ENCODE data around the gene FRMD4A.

FRMD4A gene

GRCh38 chr10:13989616-13990015 is 341.1 kb downstream of the FRMD4A start:
- no peak for TF ChIP-seq CTCF (IDR thresholded peaks at IDR 0.05; ENCODE audit: insufficient read depth, low read length, poor library complexity, severe bottlenecking)
- no peak for TF ChIP-seq EZH2phosphoT487 (conservative IDR thresholded peaks at IDR 0.05; ENCODE audit: low read length)
- no peaks in the 10 kb centered on the region for H3K27me3 ChIP-seq (ENCODE audit: low read length)
- no peaks in the 10 kb centered on the region for H4K20me1 ChIP-seq (ENCODE audit: low read depth, low read length)
- no peaks in the 10 kb centered on the region for H3K9me3 ChIP-seq (ENCODE audit: insufficient read depth, low read length)
- H2AFZ ChIP-seq (ENCODE audit: low read depth, low read length, severe bottlenecking) = no peak overlapping the region
- H3K79me2 ChIP-seq (ENCODE audit: insufficient read depth, low read length) = no peaks in the 10 kb centered on the region
- H3K4me3 ChIP-seq (ENCODE audit: insufficient read depth, low read length, poor library complexity, severe bottlenecking) = no peak overlapping the region
- H3K36me3 ChIP-seq (ENCODE audit: low read length) = no peaks in the 10 kb centered on the region
- no peak overlapping the region for H3K4me2 ChIP-seq (ENCODE audit: low read depth, low read length, poor library complexity, severe bottlenecking)
- no peak overlapping the region for H3K27ac ChIP-seq (ENCODE audit: low read depth, low read length)
- H3K9me2 ChIP-seq (replicated peaks; ENCODE audit: insufficient read depth, low read length) = no peaks in the 10 kb centered on the region
- no peak overlapping the region for H3K9ac ChIP-seq (ENCODE audit: low read length)
- H3F3A ChIP-seq (ENCODE audit: insufficient read depth) = peaks cover 2% of the 10 kb centered on the region

GRCh38 chr10:13987446-13987845 is 343.3 kb downstream of the FRMD4A start:
- Histone ChIP-seq H3K36me3 (ENCODE audit: low read length) (no peaks in the 10 kb centered on the region), H2AFZ (ENCODE audit: low read depth, low read length, severe bottlenecking) (no peak overlapping the region), H3F3A (ENCODE audit: insufficient read depth) (no peaks in the 10 kb centered on the region), H3K9me3 (ENCODE audit: insufficient read depth, low read length) (no peaks in the 10 kb centered on the region), H3K9ac (ENCODE audit: low read length) (no peak overlapping the region), H3K27ac (ENCODE audit: low read depth, low read length) (no peak overlapping the region), H3K79me2 (ENCODE audit: insufficient read depth, low read length) (no peaks in the 10 kb centered on the region), H4K20me1 (ENCODE audit: low read depth, low read length) (no peaks in the 10 kb centered on the region), H3K4me2 (ENCODE audit: low read depth, low read length, poor library complexity, severe bottlenecking) (no peak overlapping the region), H3K4me3 (ENCODE audit: insufficient read depth, low read length, poor library complexity, severe bottlenecking) (no peak overlapping the region), H3K9me2 (replicated peaks; ENCODE audit: insufficient read depth, low read length) (no peaks in the 10 kb centered on the region), H3K27me3 (ENCODE audit: low read length) (no peaks in the 10 kb centered on the region)
- no peak for TF ChIP-seq CTCF (IDR thresholded peaks at IDR 0.05; ENCODE audit: insufficient read depth, low read length, poor library complexity, severe bottlenecking)
- no peak for TF ChIP-seq EZH2phosphoT487 (conservative IDR thresholded peaks at IDR 0.05; ENCODE audit: low read length)

GRCh38 chr10:13984647-13985155 is 346.0 kb downstream of the FRMD4A start:
- H3K27me3 ChIP-seq (ENCODE audit: low read length) = no peaks in the 10 kb centered on the region
- no peaks in the 10 kb centered on the region for H3K9me3 ChIP-seq (ENCODE audit: insufficient read depth, low read length)
- H3K9ac ChIP-seq (ENCODE audit: low read length) = no peak overlapping the region
- TF ChIP-seq CTCF (IDR thresholded peaks at IDR 0.05; ENCODE audit: insufficient read depth, low read length, poor library complexity, severe bottlenecking) (no peak), EZH2phosphoT487 (conservative IDR thresholded peaks at IDR 0.05; ENCODE audit: low read length) (no peak)
- no peaks in the 10 kb centered on the region for H3F3A ChIP-seq (ENCODE audit: insufficient read depth)
- H3K4me2 ChIP-seq (ENCODE audit: low read depth, low read length, poor library complexity, severe bottlenecking) = no peak overlapping the region
- H3K4me3 ChIP-seq (ENCODE audit: insufficient read depth, low read length, poor library complexity, severe bottlenecking) = no peak overlapping the region
- no peak overlapping the region for H3K27ac ChIP-seq (ENCODE audit: low read depth, low read length)
- H4K20me1 ChIP-seq (ENCODE audit: low read depth, low read length) = no peaks in the 10 kb centered on the region
- H3K36me3 ChIP-seq (ENCODE audit: low read length) = no peaks in the 10 kb centered on the region
- no peaks in the 10 kb centered on the region for H3K79me2 ChIP-seq (ENCODE audit: insufficient read depth, low read length)
- no peak overlapping the region for H2AFZ ChIP-seq (ENCODE audit: low read depth, low read length, severe bottlenecking)
- H3K9me2 ChIP-seq (replicated peaks; ENCODE audit: insufficient read depth, low read length) = no peaks in the 10 kb centered on the region

Measured in SU-DHL-6 (cell line).